ENCODE measurements around the gene PKM. TPM values are rescaled to one million over a fixed set of nuclear protein-coding genes. Genes with fewer than 3 reads are reported as not detected.

PKM gene
- total RNA-seq, 1 donor from 2014 or later, result 1,163 TPM

DNA sequence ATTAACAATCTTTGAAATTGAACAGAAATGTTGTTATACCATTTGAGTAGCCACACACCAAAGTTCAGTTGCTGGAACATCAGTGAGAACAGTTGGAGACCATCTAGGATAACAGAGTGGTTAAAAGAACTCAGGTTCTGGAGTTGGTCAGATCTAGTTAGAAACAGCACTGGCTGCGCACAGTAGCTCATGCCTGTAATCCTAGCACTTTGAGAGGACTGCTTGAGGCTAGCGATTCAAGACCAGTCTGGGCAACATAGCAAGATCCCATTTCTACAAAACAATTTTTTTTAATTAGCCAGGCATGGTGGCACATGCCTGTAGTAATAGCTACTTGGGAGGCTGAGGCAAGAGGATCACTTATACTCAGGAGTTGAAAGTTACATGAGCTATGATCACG is 7.6 kb upstream of the PKM start:
- H3K27me3 Mint-ChIP-seq (ENCODE audit: insufficient read depth, low read depth), result peaks cover 3% of the 10 kb centered on the region
- TF ChIP-seq EZH2 (IDR thresholded peaks at IDR 0.05), result no peak
- TF ChIP-seq, protein P1, sequence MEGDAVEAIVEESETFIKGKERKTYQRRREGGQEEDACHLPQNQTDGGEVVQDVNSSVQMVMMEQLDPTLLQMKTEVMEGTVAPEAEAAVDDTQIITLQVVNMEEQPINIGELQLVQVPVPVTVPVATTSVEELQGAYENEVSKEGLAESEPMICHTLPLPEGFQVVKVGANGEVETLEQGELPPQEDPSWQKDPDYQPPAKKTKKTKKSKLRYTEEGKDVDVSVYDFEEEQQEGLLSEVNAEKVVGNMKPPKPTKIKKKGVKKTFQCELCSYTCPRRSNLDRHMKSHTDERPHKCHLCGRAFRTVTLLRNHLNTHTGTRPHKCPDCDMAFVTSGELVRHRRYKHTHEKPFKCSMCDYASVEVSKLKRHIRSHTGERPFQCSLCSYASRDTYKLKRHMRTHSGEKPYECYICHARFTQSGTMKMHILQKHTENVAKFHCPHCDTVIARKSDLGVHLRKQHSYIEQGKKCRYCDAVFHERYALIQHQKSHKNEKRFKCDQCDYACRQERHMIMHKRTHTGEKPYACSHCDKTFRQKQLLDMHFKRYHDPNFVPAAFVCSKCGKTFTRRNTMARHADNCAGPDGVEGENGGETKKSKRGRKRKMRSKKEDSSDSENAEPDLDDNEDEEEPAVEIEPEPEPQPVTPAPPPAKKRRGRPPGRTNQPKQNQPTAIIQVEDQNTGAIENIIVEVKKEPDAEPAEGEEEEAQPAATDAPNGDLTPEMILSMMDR (IDR thresholded peaks at IDR 0.05), result no peak
- TF ChIP-seq EZH2phosphoT487 (IDR thresholded peaks at IDR 0.05), result no peak
- Histone ChIP-seq H3K4me2 (no peak overlapping the region), H3K9me3 (ENCODE audit: low read depth) (no peaks in the 10 kb centered on the region), H3K79me2 (ENCODE audit: low read depth) (no peaks in the 10 kb centered on the region), H2AFZ (replicated peaks) (no peak overlapping the region), H4K20me1 (ENCODE audit: low read depth) (peaks cover 54% of the 10 kb centered on the region), H3K27ac (no peak overlapping the region), H3K4me3 (no peak overlapping the region), H3F3A (ENCODE audit: low read depth) (peaks cover 22% of the 10 kb centered on the region), H3K4me1 (peaks cover 19% of the 10 kb centered on the region), H3K36me3 (peaks cover 11% of the 10 kb centered on the region), H3K27me3 (peaks cover 94% of the 10 kb centered on the region), H3K9ac (no peak overlapping the region)
- no peak for DNase-seq (ENCODE audit: low spot score)
- H3K36me3 Mint-ChIP-seq, result peaks cover 16% of the 10 kb centered on the region
- H3K9me3 Mint-ChIP-seq, result no peaks in the 10 kb centered on the region
- H3K27ac Mint-ChIP-seq, result no peak overlapping the region
- no peak overlapping the region for H3K4me3 Mint-ChIP-seq
- H3K4me1 Mint-ChIP-seq, result peaks cover 34% of the 10 kb centered on the region

DNA sequence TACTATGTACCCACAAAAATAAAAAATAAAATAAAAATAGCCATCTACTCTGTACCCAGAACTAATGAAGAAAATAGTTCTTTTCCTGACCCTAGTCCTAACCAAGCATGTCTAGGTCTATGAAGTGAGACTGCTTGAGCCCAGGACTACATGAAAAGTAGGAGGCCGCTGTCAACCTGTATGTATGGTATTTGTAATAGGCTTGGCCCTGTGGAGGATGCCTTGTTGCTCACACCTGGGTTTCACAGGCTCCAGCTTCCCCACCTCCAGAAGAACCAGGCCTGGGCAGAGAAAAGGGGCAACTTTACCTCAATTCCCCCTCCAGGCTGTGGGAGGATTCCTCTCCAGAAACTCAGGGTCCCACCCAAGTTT is 6.8 kb upstream of the PKM start:
- Histone ChIP-seq H3K36me3 (peaks cover 11% of the 10 kb centered on the region), H3K4me3 (no peak overlapping the region), H3K79me2 (ENCODE audit: low read depth) (no peaks in the 10 kb centered on the region), H2AFZ (replicated peaks) (no peak overlapping the region), H3K9me3 (ENCODE audit: low read depth) (no peaks in the 10 kb centered on the region), H4K20me1 (ENCODE audit: low read depth) (peaks cover 48% of the 10 kb centered on the region), H3K9ac (no peak overlapping the region), H3K27me3 (peaks cover 99% of the 10 kb centered on the region), H3K4me2 (no peak overlapping the region), H3K27ac (no peak overlapping the region), H3F3A (ENCODE audit: low read depth) (peaks cover 15% of the 10 kb centered on the region), H3K4me1 (peaks cover 11% of the 10 kb centered on the region)
- Mint-ChIP-seq H3K4me1 (peaks cover 28% of the 10 kb centered on the region), H3K4me3 (no peak overlapping the region), H3K9me3 (no peaks in the 10 kb centered on the region), H3K36me3 (peaks cover 16% of the 10 kb centered on the region), H3K27me3 (ENCODE audit: insufficient read depth, low read depth) (peaks cover 3% of the 10 kb centered on the region), H3K27ac (no peak overlapping the region)
- TF ChIP-seq EZH2phosphoT487 (IDR thresholded peaks at IDR 0.05), result no peak
- no peak for TF ChIP-seq EZH2 (IDR thresholded peaks at IDR 0.05)
- TF ChIP-seq, protein P1 (IDR thresholded peaks at IDR 0.05), result no peak
- no peak for DNase-seq (ENCODE audit: low spot score)

DNA sequence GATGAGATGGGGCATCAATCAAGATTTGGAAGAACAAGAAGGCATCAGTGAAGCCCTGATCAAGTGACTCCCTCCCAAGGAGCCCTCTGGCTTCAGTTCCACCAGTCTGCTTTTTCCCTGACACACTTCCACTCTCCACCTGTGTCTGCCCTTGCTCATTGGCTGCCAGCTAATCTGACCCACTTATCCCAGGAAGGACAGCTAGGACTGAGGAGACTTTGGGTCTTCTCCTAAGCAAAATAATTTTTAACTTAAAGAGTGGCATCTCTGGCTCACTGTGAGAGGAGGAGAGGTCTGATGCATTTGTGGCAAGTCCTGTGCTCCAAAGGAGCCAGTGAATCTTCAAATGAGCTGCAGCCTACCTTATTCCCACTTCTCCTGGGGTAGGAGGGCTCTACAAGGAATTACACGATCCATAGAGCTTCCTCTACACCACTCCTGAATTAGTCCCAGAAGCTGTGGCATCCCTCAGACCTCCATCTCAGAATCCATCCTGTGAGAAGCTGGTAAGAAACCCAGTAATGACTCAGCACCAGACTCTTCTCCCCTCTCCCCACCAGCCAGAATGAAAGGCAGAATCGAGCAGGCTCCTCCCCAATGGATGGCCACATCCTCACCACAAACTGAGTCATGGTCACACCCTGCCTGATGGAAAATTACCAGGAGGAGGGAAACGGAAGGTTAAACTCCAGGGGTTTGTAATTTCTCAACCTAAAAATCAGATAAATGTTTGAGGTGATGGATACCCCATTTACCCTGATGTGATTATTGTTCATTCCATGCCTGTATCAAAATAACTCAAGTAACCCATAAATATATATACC is 6.3 kb upstream of the PKM start:
- Histone ChIP-seq H3K9ac (no peak overlapping the region), H4K20me1 (ENCODE audit: low read depth) (peaks cover 48% of the 10 kb centered on the region), H3K27ac (no peak overlapping the region), H2AFZ (replicated peaks) (no peak overlapping the region), H3K27me3 (peaks cover 100% of the 10 kb centered on the region), H3F3A (ENCODE audit: low read depth) (peaks cover 15% of the 10 kb centered on the region), H3K9me3 (ENCODE audit: low read depth) (no peaks in the 10 kb centered on the region), H3K79me2 (ENCODE audit: low read depth) (no peaks in the 10 kb centered on the region), H3K4me1 (peaks cover 10% of the 10 kb centered on the region), H3K4me2 (no peak overlapping the region), H3K4me3 (no peak overlapping the region), H3K36me3 (peaks cover 11% of the 10 kb centered on the region)
- DNase-seq (ENCODE audit: low spot score), result no peak
- TF ChIP-seq, protein P1 (IDR thresholded peaks at IDR 0.05), result no peak
- no peak for TF ChIP-seq EZH2phosphoT487 (IDR thresholded peaks at IDR 0.05)
- no peak for TF ChIP-seq EZH2 (IDR thresholded peaks at IDR 0.05)
- Mint-ChIP-seq H3K4me1 (peaks cover 28% of the 10 kb centered on the region), H3K36me3 (peaks cover 14% of the 10 kb centered on the region), H3K9me3 (no peaks in the 10 kb centered on the region), H3K27ac (no peak overlapping the region), H3K4me3 (no peak overlapping the region), H3K27me3 (ENCODE audit: insufficient read depth, low read depth) (peaks cover 3% of the 10 kb centered on the region)
